NT2/D1 (cell line): Measurements from ENCODE around the gene HLX.

ENCODE experiments used
- DNase-seq: peaks from one replicate; pipeline ENCODE4 v3.0.0-alpha.2; 2011; ENCODE audit warnings: low read depth, low spot score
- H3K27me3 ChIP-seq: 2 replicates; pipeline ENCODE4 v1.6.0; 2011; ENCODE audit warnings: mild to moderate bottlenecking; ENCODE audit not compliant: insufficient read length, insufficient read depth
- H3K36me3 ChIP-seq: 2 replicates; pipeline ENCODE4 v1.6.1; 2011; ENCODE audit warnings: mild to moderate bottlenecking, low read length, mixed read lengths; ENCODE audit not compliant: insufficient read depth, insufficient read length
- H3K4me1 ChIP-seq: 2 replicates; pipeline ENCODE4 v1.5.1; 2011; ENCODE audit not compliant: insufficient read depth, insufficient read length
- H3K4me3 ChIP-seq: 2 replicates; pipeline ENCODE4 v1.5.1; 2011; ENCODE audit warnings: low read depth; ENCODE audit not compliant: insufficient read length
- H3K9ac ChIP-seq: 2 replicates; pipeline ENCODE4 v1.6.0; 2011; ENCODE audit warnings: low read depth; ENCODE audit not compliant: insufficient read length
- H3K9me3 ChIP-seq: 2 replicates; pipeline ENCODE4 v1.5.1; 2011; ENCODE audit warnings: mild to moderate bottlenecking, low read length; ENCODE audit not compliant: insufficient read depth
- SUZ12 ChIP-seq: IDR thresholded peaks from 2 replicates; pipeline ENCODE4 v1.6.1; 2011; ENCODE audit not compliant: insufficient read length, insufficient read depth; ENCODE audit errors: extremely low read depth
- YY1 ChIP-seq: IDR thresholded peaks from 2 replicates; pipeline ENCODE4 v1.6.1; 2011; ENCODE audit not compliant: insufficient read length, insufficient read depth
- ZNF274 ChIP-seq: IDR thresholded peaks from 2 replicates; pipeline ENCODE4 v1.6.1; 2011; ENCODE audit warnings: mild to moderate bottlenecking, low read depth, low read length

Gene HLX

GRCh38 chr1:220928725-220929300, 49.6 kb downstream of the HLX start:
- H3K9me3 ChIP-seq = no peaks in the 10 kb centered on the region
- no peaks in the 10 kb centered on the region for H3K4me1 ChIP-seq
- no peaks in the 10 kb centered on the region for H3K36me3 ChIP-seq
- no peak overlapping the region for H3K9ac ChIP-seq
- DNase-seq = no peak
- TF ChIP-seq YY1 (no peak), SUZ12 (no peak), ZNF274 (no peak)
- H3K27me3 ChIP-seq = no peaks in the 10 kb centered on the region
- no peak overlapping the region for H3K4me3 ChIP-seq

- no peak overlapping the region for H3K4me3 ChIP-seq
- TF ChIP-seq ZNF274 (no peak), SUZ12 (no peak), YY1 (no peak)
Measured at GRCh38 chr1:220929304-220929703, 50.1 kb downstream of the HLX start.

More at GRCh38 chr1:220929304-220929703, 50.1 kb downstream of the HLX start:
- no peak overlapping the region for H3K9ac ChIP-seq
- no peaks in the 10 kb centered on the region for H3K9me3 ChIP-seq
- H3K4me1 ChIP-seq = no peaks in the 10 kb centered on the region
- H3K36me3 ChIP-seq = no peaks in the 10 kb centered on the region
- DNase-seq = no peak
- no peaks in the 10 kb centered on the region for H3K27me3 ChIP-seq
